ENCODE data around the gene USP37.

DNA sequence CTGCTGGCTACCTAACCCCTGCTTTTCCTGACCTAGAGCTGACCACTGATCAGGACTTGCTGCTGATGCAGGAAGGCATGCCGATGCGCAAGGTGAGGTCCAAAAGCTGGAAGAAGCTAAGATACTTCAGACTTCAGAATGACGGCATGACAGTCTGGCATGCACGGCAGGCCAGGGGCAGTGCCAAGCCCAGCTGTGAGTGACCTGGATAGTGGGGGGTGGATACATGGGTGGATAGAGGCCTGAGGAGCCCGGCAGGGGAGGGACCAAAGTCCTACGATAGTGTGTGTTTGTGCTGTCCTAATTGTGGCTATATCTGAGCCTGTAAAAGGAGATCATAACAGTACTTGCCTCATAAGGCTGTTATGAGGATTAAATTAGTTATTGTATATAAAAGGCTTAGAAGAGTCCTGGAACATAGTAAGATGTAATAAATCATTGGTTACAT is 47.7 kb upstream of the USP37 start:
- TF ChIP-seq TAF1 (IDR thresholded peaks at IDR 0.05; ENCODE audit: borderline replicate concordance, insufficient read depth, low read length) = no peak
- no peak for TF ChIP-seq POLR2AphosphoS5 (IDR thresholded peaks at IDR 0.05; ENCODE audit: low read depth, low read length)
- TF ChIP-seq, protein P1, sequence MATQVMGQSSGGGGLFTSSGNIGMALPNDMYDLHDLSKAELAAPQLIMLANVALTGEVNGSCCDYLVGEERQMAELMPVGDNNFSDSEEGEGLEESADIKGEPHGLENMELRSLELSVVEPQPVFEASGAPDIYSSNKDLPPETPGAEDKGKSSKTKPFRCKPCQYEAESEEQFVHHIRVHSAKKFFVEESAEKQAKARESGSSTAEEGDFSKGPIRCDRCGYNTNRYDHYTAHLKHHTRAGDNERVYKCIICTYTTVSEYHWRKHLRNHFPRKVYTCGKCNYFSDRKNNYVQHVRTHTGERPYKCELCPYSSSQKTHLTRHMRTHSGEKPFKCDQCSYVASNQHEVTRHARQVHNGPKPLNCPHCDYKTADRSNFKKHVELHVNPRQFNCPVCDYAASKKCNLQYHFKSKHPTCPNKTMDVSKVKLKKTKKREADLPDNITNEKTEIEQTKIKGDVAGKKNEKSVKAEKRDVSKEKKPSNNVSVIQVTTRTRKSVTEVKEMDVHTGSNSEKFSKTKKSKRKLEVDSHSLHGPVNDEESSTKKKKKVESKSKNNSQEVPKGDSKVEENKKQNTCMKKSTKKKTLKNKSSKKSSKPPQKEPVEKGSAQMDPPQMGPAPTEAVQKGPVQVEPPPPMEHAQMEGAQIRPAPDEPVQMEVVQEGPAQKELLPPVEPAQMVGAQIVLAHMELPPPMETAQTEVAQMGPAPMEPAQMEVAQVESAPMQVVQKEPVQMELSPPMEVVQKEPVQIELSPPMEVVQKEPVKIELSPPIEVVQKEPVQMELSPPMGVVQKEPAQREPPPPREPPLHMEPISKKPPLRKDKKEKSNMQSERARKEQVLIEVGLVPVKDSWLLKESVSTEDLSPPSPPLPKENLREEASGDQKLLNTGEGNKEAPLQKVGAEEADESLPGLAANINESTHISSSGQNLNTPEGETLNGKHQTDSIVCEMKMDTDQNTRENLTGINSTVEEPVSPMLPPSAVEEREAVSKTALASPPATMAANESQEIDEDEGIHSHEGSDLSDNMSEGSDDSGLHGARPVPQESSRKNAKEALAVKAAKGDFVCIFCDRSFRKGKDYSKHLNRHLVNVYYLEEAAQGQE (IDR thresholded peaks at IDR 0.05; ENCODE audit: insufficient read depth in 1 of 2, low read depth in 2 of 2, low read length in 2 of 2) = no peak
- TF ChIP-seq SIN3A (IDR thresholded peaks at IDR 0.05; ENCODE audit: borderline replicate concordance, insufficient read depth, low read length) = no peak

Measured in PFSK-1 (cell line).